ENCODE results near the gene UMAD1.

Gene UMAD1

GRCh38 chr7:7848246-7848645, 207.7 kb downstream of the UMAD1 start:
- Mint-ChIP-seq H3K4me3 (peak overlapping the region; percentile 9), H3K9me3 (ENCODE audit: low read depth) (peaks cover 4% of the 10 kb centered on the region), H3K4me1 (ENCODE audit: low read depth) (peaks cover 25% of the 10 kb centered on the region), H3K27ac (peak overlapping the region; percentile 18), H3K27me3 (no peaks in the 10 kb centered on the region), H3K36me3 (peaks cover 21% of the 10 kb centered on the region)

GRCh38 chr7:7848892-7849291, 208.3 kb downstream of the UMAD1 start:
- Mint-ChIP-seq H3K4me1 (ENCODE audit: low read depth) (peaks cover 25% of the 10 kb centered on the region), H3K27me3 (no peaks in the 10 kb centered on the region), H3K27ac (no peak overlapping the region), H3K9me3 (ENCODE audit: low read depth) (peaks cover 4% of the 10 kb centered on the region), H3K4me3 (no peak overlapping the region), H3K36me3 (peaks cover 26% of the 10 kb centered on the region)

GRCh38 chr7:7850150-7850549, 209.6 kb downstream of the UMAD1 start:
- Mint-ChIP-seq H3K27me3 (no peaks in the 10 kb centered on the region), H3K36me3 (peaks cover 29% of the 10 kb centered on the region), H3K4me1 (ENCODE audit: low read depth) (peaks cover 25% of the 10 kb centered on the region), H3K27ac (no peak overlapping the region), H3K4me3 (no peak overlapping the region), H3K9me3 (ENCODE audit: low read depth) (peaks cover 4% of the 10 kb centered on the region)

GRCh38 chr7:7851381-7851780, 210.8 kb downstream of the UMAD1 start:
- Mint-ChIP-seq H3K27ac (no peak overlapping the region), H3K27me3 (no peaks in the 10 kb centered on the region), H3K36me3 (peaks cover 35% of the 10 kb centered on the region), H3K4me3 (no peak overlapping the region), H3K4me1 (ENCODE audit: low read depth) (peaks cover 23% of the 10 kb centered on the region), H3K9me3 (ENCODE audit: low read depth) (peaks cover 9% of the 10 kb centered on the region)

- Mint-ChIP-seq H3K27ac (no peak overlapping the region), H3K4me1 (ENCODE audit: low read depth) (peaks cover 23% of the 10 kb centered on the region), H3K9me3 (ENCODE audit: low read depth) (peaks cover 9% of the 10 kb centered on the region), H3K4me3 (no peak overlapping the region), H3K27me3 (no peaks in the 10 kb centered on the region), H3K36me3 (peaks cover 35% of the 10 kb centered on the region)
Measured at GRCh38 chr7:7851991-7852390, 211.4 kb downstream of the UMAD1 start.

GRCh38 chr7:7857143-7857583, 216.6 kb downstream of the UMAD1 start:
- no peaks in the 10 kb centered on the region for H3K27me3 Mint-ChIP-seq
- peaks cover 34% of the 10 kb centered on the region for H3K36me3 Mint-ChIP-seq
- H3K4me3 Mint-ChIP-seq: no peak overlapping the region
- H3K27ac Mint-ChIP-seq: no peak overlapping the region
- H3K9me3 Mint-ChIP-seq (ENCODE audit: low read depth): peaks cover 5% of the 10 kb centered on the region
- peaks cover 5% of the 10 kb centered on the region for H3K4me1 Mint-ChIP-seq (ENCODE audit: low read depth)

GRCh38 chr7:7858559-7858958, 218.0 kb downstream of the UMAD1 start:
- H3K4me1 Mint-ChIP-seq (ENCODE audit: low read depth): peaks cover 5% of the 10 kb centered on the region
- peaks cover 29% of the 10 kb centered on the region for H3K36me3 Mint-ChIP-seq
- H3K9me3 Mint-ChIP-seq (ENCODE audit: low read depth): peaks cover 5% of the 10 kb centered on the region
- no peak overlapping the region for H3K4me3 Mint-ChIP-seq
- H3K27ac Mint-ChIP-seq: no peak overlapping the region
- no peaks in the 10 kb centered on the region for H3K27me3 Mint-ChIP-seq

- Mint-ChIP-seq H3K4me1 (ENCODE audit: low read depth) (peaks cover 5% of the 10 kb centered on the region), H3K9me3 (ENCODE audit: low read depth) (peaks cover 5% of the 10 kb centered on the region), H3K4me3 (no peak overlapping the region), H3K36me3 (peaks cover 23% of the 10 kb centered on the region), H3K27me3 (no peaks in the 10 kb centered on the region), H3K27ac (no peak overlapping the region)
Measured at GRCh38 chr7:7859411-7859810, 218.9 kb downstream of the UMAD1 start.

- Mint-ChIP-seq H3K27ac (no peak overlapping the region), H3K4me1 (ENCODE audit: low read depth) (peaks cover 5% of the 10 kb centered on the region), H3K9me3 (ENCODE audit: low read depth) (no peaks in the 10 kb centered on the region), H3K27me3 (no peaks in the 10 kb centered on the region), H3K4me3 (no peak overlapping the region), H3K36me3 (peaks cover 13% of the 10 kb centered on the region)
Measured at GRCh38 chr7:7861211-7861633, 220.7 kb downstream of the UMAD1 start.

GRCh38 chr7:7862393-7862792, 221.8 kb downstream of the UMAD1 start:
- H3K36me3 Mint-ChIP-seq: peaks cover 13% of the 10 kb centered on the region
- H3K4me1 Mint-ChIP-seq (ENCODE audit: low read depth): peaks cover 5% of the 10 kb centered on the region
- H3K27ac Mint-ChIP-seq: no peak overlapping the region
- H3K9me3 Mint-ChIP-seq (ENCODE audit: low read depth): no peaks in the 10 kb centered on the region
- H3K4me3 Mint-ChIP-seq: no peak overlapping the region
- H3K27me3 Mint-ChIP-seq: no peaks in the 10 kb centered on the region

GRCh38 chr7:7867846-7868571, 227.5 kb downstream of the UMAD1 start:
- Mint-ChIP-seq H3K27me3 (no peaks in the 10 kb centered on the region), H3K27ac (no peak overlapping the region), H3K4me1 (ENCODE audit: low read depth) (no peaks in the 10 kb centered on the region), H3K9me3 (ENCODE audit: low read depth) (no peaks in the 10 kb centered on the region), H3K36me3 (peaks cover 7% of the 10 kb centered on the region), H3K4me3 (no peak overlapping the region)

GRCh38 chr7:7868572-7868899, 228.0 kb downstream of the UMAD1 start:
- Mint-ChIP-seq H3K27me3 (no peaks in the 10 kb centered on the region), H3K4me3 (no peak overlapping the region), H3K4me1 (ENCODE audit: low read depth) (no peaks in the 10 kb centered on the region), H3K36me3 (peaks cover 7% of the 10 kb centered on the region), H3K27ac (no peak overlapping the region), H3K9me3 (ENCODE audit: low read depth) (no peaks in the 10 kb centered on the region)

- Mint-ChIP-seq H3K27me3 (no peaks in the 10 kb centered on the region), H3K36me3 (peaks cover 12% of the 10 kb centered on the region), H3K4me1 (ENCODE audit: low read depth) (no peaks in the 10 kb centered on the region), H3K27ac (no peak overlapping the region), H3K4me3 (no peak overlapping the region), H3K9me3 (ENCODE audit: low read depth) (no peaks in the 10 kb centered on the region)
Measured at GRCh38 chr7:7869036-7869435, 228.5 kb downstream of the UMAD1 start.

- Mint-ChIP-seq H3K27ac (no peak overlapping the region), H3K4me1 (ENCODE audit: low read depth) (no peaks in the 10 kb centered on the region), H3K27me3 (no peaks in the 10 kb centered on the region), H3K36me3 (peaks cover 15% of the 10 kb centered on the region), H3K4me3 (no peak overlapping the region), H3K9me3 (ENCODE audit: low read depth) (no peaks in the 10 kb centered on the region)
Measured at GRCh38 chr7:7869651-7870050, 229.1 kb downstream of the UMAD1 start.

- Mint-ChIP-seq H3K36me3 (peaks cover 20% of the 10 kb centered on the region), H3K27me3 (no peaks in the 10 kb centered on the region), H3K27ac (no peak overlapping the region), H3K9me3 (ENCODE audit: low read depth) (no peaks in the 10 kb centered on the region), H3K4me3 (no peak overlapping the region), H3K4me1 (ENCODE audit: low read depth) (no peaks in the 10 kb centered on the region)
Measured at GRCh38 chr7:7870555-7870954, 230.0 kb downstream of the UMAD1 start.

- Mint-ChIP-seq H3K27ac (no peak overlapping the region), H3K9me3 (ENCODE audit: low read depth) (no peaks in the 10 kb centered on the region), H3K4me3 (no peak overlapping the region), H3K4me1 (ENCODE audit: low read depth) (no peaks in the 10 kb centered on the region), H3K27me3 (no peaks in the 10 kb centered on the region), H3K36me3 (peaks cover 22% of the 10 kb centered on the region)
Measured at GRCh38 chr7:7876419-7876818, 235.9 kb downstream of the UMAD1 start.

Data from activated naive CD8-positive, alpha-beta T cell (primary cell).